ENCODE measurements around the gene TAF10.

- TF ChIP-seq, protein P1, sequence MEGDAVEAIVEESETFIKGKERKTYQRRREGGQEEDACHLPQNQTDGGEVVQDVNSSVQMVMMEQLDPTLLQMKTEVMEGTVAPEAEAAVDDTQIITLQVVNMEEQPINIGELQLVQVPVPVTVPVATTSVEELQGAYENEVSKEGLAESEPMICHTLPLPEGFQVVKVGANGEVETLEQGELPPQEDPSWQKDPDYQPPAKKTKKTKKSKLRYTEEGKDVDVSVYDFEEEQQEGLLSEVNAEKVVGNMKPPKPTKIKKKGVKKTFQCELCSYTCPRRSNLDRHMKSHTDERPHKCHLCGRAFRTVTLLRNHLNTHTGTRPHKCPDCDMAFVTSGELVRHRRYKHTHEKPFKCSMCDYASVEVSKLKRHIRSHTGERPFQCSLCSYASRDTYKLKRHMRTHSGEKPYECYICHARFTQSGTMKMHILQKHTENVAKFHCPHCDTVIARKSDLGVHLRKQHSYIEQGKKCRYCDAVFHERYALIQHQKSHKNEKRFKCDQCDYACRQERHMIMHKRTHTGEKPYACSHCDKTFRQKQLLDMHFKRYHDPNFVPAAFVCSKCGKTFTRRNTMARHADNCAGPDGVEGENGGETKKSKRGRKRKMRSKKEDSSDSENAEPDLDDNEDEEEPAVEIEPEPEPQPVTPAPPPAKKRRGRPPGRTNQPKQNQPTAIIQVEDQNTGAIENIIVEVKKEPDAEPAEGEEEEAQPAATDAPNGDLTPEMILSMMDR (IDR thresholded peaks at IDR 0.05): no peak
- no peak for TF ChIP-seq POLR2A (IDR thresholded peaks at IDR 0.05)
Observed at GRCh38 chr11:6628526-6628925, 16.5 kb upstream of the TAF10 start.

All from testis (tissue), 2 donors.